Measurements from ENCODE around the gene FRG2C.
"Not testable (repeated sequence)": the region's sequence is repeated elsewhere in the genome, so short reads cannot be mapped to it uniquely, and the experiment has no call there.

FRG2C gene

GRCh38 chr3:75664028-75664427, at the start of gene FRG2C:
Gene FRG2C, plus strand, starts transcription at chr3:75664328. Its CDS starts 52 bp downstream, at chr3:75664380.
- not testable (repeated sequence) for DNase-seq

GRCh38 chr3:75618666-75619305, 45.3 kb upstream of the FRG2C start:
- DNase-seq, result not testable (repeated sequence)

GRCh38 chr3:75619481-75620031, 44.6 kb upstream of the FRG2C start:
- not testable (repeated sequence) for DNase-seq

- not testable (repeated sequence) for DNase-seq
Observed at GRCh38 chr3:75621772-75622171, 42.4 kb upstream of the FRG2C start.

- DNase-seq, result not testable (repeated sequence)
Observed at GRCh38 chr3:75623656-75624055, 40.5 kb upstream of the FRG2C start.

GRCh38 chr3:75630887-75631535, 33.1 kb upstream of the FRG2C start:
- not testable (repeated sequence) for DNase-seq

GRCh38 chr3:75631541-75631940, 32.6 kb upstream of the FRG2C start:
- no peak for DNase-seq

GRCh38 chr3:75638947-75639346, 25.2 kb upstream of the FRG2C start:
- DNase-seq, result not testable (repeated sequence)

GRCh38 chr3:75641107-75641517, 23.0 kb upstream of the FRG2C start:
- DNase-seq, result not testable (repeated sequence)

- not testable (repeated sequence) for DNase-seq
Observed at GRCh38 chr3:75643031-75643800, 20.9 kb upstream of the FRG2C start.

GRCh38 chr3:75645548-75645947, 18.6 kb upstream of the FRG2C start:
- not testable (repeated sequence) for DNase-seq

GRCh38 chr3:75650191-75650590, 13.9 kb upstream of the FRG2C start:
- DNase-seq, result no peak

- DNase-seq, result not testable (repeated sequence)
Observed at GRCh38 chr3:75655101-75655904, 8.8 kb upstream of the FRG2C start.

- not testable (repeated sequence) for DNase-seq
Observed at GRCh38 chr3:75655956-75656355, 8.2 kb upstream of the FRG2C start.

GRCh38 chr3:75658411-75659107, 5.6 kb upstream of the FRG2C start:
- not testable (repeated sequence) for DNase-seq

- DNase-seq, result not testable (repeated sequence)
Observed at GRCh38 chr3:75659108-75659433, 5.1 kb upstream of the FRG2C start.

- not testable (repeated sequence) for DNase-seq
Observed at GRCh38 chr3:75665626-75666025, 1.5 kb downstream of the FRG2C start.

GRCh38 chr3:75667757-75668701, 3.9 kb downstream of the FRG2C start:
- DNase-seq, result not testable (repeated sequence)

- not testable (repeated sequence) for DNase-seq
Observed at GRCh38 chr3:75668759-75669347, 4.7 kb downstream of the FRG2C start.

Measured in MV-4-11 (cell line).